SK-N-SH treated with all-trans-retinoic acid at 6 μM for 48 hours (cell line): Measurements from ENCODE around the gene INTS13.
"Not testable (repeated sequence)": the region's sequence is repeated elsewhere in the genome, so short reads cannot be mapped to it uniquely, and the experiment has no call there.

ENCODE experiments used
- ATAC-seq: fragments of 200-7000 bp; cut with Tn5 transposase; 3 replicates; pipeline ENCODE4 v1.9.1; 2020; ENCODE audit warnings: mild to moderate bottlenecking, moderate library complexity
- BACH2 ChIP-seq: fragments of 250-450 bp; sonication (Bioruptor Pico); IDR thresholded peaks from 2 replicates; pipeline ENCODE4 v1.9.0; 2021; ENCODE audit warnings: mild to moderate bottlenecking, borderline replicate concordance
- CSDC2 ChIP-seq: fragments of 250-450 bp; sonication (Bioruptor Pico); IDR thresholded peaks from 2 replicates; pipeline ENCODE4 v1.5.0; 2020; ENCODE audit warnings: mild to moderate bottlenecking, moderate library complexity
- GLIS3 ChIP-seq: fragments of 250-450 bp; sonication (Bioruptor Pico); IDR thresholded peaks from 2 replicates; pipeline ENCODE4 v1.5.0; 2020; ENCODE audit warnings: mild to moderate bottlenecking, moderate library complexity
- ISL1 ChIP-seq: fragments of 250-450 bp; sonication (Bioruptor Pico); IDR thresholded peaks from 2 replicates; pipeline ENCODE4 v2.1.2; 2022; ENCODE audit warnings: mild to moderate bottlenecking, moderate library complexity
- OSR1 ChIP-seq: fragments of 250-450 bp; sonication (Bioruptor Pico); IDR thresholded peaks from 2 replicates; pipeline ENCODE4 v1.8.0; 2022; ENCODE audit warnings: moderate library complexity, mild to moderate bottlenecking, inconsistent platforms
- PPARA ChIP-seq: fragments of 250-450 bp; sonication (Bioruptor Pico); IDR thresholded peaks from 2 replicates; pipeline ENCODE4 v1.5.0; 2020; ENCODE audit warnings: mild to moderate bottlenecking, borderline replicate concordance
- SNAI2 ChIP-seq: fragments of 250-450 bp; sonication (Bioruptor Pico); IDR thresholded peaks from 2 replicates; pipeline ENCODE4 v1.5.0; 2020; ENCODE audit warnings: mild to moderate bottlenecking, moderate library complexity
- TCF4 ChIP-seq: fragments of 250-450 bp; sonication (Bioruptor Pico); IDR thresholded peaks from 2 replicates; pipeline ENCODE4 v1.8.0; 2021; ENCODE audit warnings: mild to moderate bottlenecking, moderate library complexity, borderline replicate concordance
- TOX ChIP-seq: fragments of 250-450 bp; sonication (Bioruptor Pico); IDR thresholded peaks from 2 replicates; pipeline ENCODE4 v1.8.0; 2021; ENCODE audit warnings: mild to moderate bottlenecking, moderate library complexity, borderline replicate concordance
- ZFP3 ChIP-seq: fragments of 250-450 bp; sonication (Bioruptor Pico); IDR thresholded peaks from 2 replicates; pipeline ENCODE4 v1.5.0; 2020; ENCODE audit warnings: mild to moderate bottlenecking, moderate library complexity
- ZFP30 ChIP-seq: fragments of 450-650 bp; formaldehyde crosslinking; IDR thresholded peaks from 2 replicates; pipeline ENCODE4 v1.5.0; 2022; ENCODE audit warnings: mild to moderate bottlenecking, moderate library complexity
- ZNF565 ChIP-seq: fragments of 450-650 bp; formaldehyde crosslinking; conservative IDR thresholded peaks from 2 replicates; pipeline ENCODE4 v1.5.0; 2020; ENCODE audit warnings: low read depth, mild to moderate bottlenecking, moderate library complexity
- ZNF70 ChIP-seq: fragments of 450-650 bp; formaldehyde crosslinking; IDR thresholded peaks from 2 replicates; pipeline ENCODE4 v1.5.0; 2020; ENCODE audit warnings: mild to moderate bottlenecking, moderate library complexity
- ZNF8 ChIP-seq: fragments of 450-650 bp; formaldehyde crosslinking; IDR thresholded peaks from 2 replicates; pipeline ENCODE4 v1.5.0; 2020; ENCODE audit warnings: mild to moderate bottlenecking, moderate library complexity
- TF ChIP-seq, protein P1 (sequence below): fragments of 250-450 bp; sonication (Bioruptor Pico); IDR thresholded peaks from 2 replicates; pipeline ENCODE4 v1.5.0; 2020; ENCODE audit warnings: mild to moderate bottlenecking, moderate library complexity
- TF ChIP-seq, protein P2 (sequence below): fragments of 250-450 bp; sonication (Bioruptor Pico); IDR thresholded peaks from 2 replicates; pipeline ENCODE4 v1.5.1; 2021; ENCODE audit warnings: mild to moderate bottlenecking, moderate library complexity
- TF ChIP-seq, protein P3 (sequence below): fragments of 250-450 bp; sonication (Bioruptor Pico); IDR thresholded peaks from 2 replicates; pipeline ENCODE4 v1.5.1; 2020; ENCODE audit warnings: low read depth, mild to moderate bottlenecking, moderate library complexity
- TF ChIP-seq, protein P4 (sequence below): fragments of 250-450 bp; sonication (Bioruptor Pico); IDR thresholded peaks from 2 replicates; pipeline ENCODE4 v1.8.0; 2020; ENCODE audit warnings: mild to moderate bottlenecking, moderate library complexity, borderline replicate concordance

The INTS13 gene

DNA sequence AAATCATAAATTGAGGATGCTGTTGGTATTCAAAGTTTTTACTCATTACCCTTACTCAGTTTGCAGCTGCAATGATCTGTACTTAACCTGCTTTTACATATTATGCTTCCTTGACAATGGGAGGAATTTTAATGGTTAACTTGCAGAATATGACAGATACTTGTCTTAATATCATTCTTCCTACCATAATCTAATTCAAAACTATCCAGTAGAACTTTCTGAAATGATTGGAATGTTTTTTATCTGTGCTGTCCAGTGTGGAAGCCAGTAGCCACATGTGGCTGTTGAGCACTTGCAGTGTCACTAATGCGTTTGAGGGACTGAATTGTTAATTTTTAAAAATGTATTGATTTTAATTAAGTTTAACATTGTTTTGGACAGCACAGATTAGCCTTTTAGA lies 24.0 kb upstream of the INTS13 start:
- peak; percentile 74 for ATAC-seq
- TF ChIP-seq CSDC2 (CRISPR knock-in tag) (no peak), GLIS3 (CRISPR knock-in tag) (no peak), ZFP3 (CRISPR knock-in tag) (0 out of 2 replicates have a peak, but pooled peaks have one; percentile 14), SNAI2 (CRISPR knock-in tag) (no peak), ISL1 (CRISPR knock-in tag) (peak; percentile 81), PPARA (no peak), ZNF70 (CRISPR knock-in tag) (no peak), TOX (CRISPR knock-in tag) (no peak), BACH2 (CRISPR knock-in tag) (no peak), ZFP30 (no peak)
- TF ChIP-seq, protein P1, sequence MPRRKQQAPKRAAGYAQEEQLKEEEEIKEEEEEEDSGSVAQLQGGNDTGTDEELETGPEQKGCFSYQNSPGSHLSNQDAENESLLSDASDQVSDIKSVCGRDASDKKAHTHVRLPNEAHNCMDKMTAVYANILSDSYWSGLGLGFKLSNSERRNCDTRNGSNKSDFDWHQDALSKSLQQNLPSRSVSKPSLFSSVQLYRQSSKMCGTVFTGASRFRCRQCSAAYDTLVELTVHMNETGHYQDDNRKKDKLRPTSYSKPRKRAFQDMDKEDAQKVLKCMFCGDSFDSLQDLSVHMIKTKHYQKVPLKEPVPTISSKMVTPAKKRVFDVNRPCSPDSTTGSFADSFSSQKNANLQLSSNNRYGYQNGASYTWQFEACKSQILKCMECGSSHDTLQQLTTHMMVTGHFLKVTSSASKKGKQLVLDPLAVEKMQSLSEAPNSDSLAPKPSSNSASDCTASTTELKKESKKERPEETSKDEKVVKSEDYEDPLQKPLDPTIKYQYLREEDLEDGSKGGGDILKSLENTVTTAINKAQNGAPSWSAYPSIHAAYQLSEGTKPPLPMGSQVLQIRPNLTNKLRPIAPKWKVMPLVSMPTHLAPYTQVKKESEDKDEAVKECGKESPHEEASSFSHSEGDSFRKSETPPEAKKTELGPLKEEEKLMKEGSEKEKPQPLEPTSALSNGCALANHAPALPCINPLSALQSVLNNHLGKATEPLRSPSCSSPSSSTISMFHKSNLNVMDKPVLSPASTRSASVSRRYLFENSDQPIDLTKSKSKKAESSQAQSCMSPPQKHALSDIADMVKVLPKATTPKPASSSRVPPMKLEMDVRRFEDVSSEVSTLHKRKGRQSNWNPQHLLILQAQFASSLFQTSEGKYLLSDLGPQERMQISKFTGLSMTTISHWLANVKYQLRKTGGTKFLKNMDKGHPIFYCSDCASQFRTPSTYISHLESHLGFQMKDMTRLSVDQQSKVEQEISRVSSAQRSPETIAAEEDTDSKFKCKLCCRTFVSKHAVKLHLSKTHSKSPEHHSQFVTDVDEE (CRISPR knock-in tag) = 0 out of 2 replicates have a peak, but pooled peaks have one; percentile 46

DNA sequence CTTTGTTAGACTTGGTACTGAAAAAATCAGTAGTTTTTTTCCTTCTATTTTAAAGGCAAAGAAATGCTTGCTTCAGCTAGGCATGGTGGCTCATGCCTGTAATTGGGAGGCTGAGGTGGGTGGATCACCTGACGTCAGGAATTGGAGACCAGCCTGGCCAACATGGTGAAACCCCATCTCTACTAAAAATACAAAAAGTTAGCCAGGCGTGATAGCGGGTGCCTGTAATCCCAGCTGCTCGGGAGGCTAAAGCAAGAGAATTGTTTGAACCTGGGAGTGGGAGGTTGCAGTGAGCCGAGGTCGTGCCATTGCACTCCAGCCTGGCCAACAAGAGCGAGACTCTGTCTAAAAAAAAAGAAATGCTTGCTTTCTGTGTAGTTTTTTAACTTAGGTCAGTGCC lies 23.6 kb upstream of the INTS13 start:
- ATAC-seq = not testable (repeated sequence)

DNA sequence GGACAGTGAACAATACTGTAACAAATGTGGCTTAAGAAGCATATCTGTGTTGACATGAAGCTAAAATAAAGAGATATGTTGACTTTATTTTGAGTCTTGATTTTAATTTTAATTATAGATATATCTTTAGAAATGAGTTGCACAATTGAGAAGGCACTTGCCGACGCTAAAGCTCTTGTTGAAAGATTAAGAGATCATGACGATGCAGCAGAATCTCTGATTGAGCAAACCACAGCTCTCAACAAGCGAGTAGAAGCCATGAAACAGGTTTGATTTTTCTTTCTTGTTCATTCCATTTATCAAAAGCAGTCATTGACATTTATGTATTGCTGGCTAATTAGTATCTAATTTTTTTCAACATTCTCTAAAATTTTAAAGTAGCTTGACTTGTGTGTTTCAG lies 16.2 kb upstream of the INTS13 start:
- ATAC-seq = no peak
- TF ChIP-seq ISL1 (CRISPR knock-in tag) (no peak), TCF4 (CRISPR knock-in tag) (no peak), PPARA (no peak), ZNF8 (CRISPR knock-in tag) (no peak), SNAI2 (CRISPR knock-in tag) (no peak), ZNF565 (no peak), BACH2 (CRISPR knock-in tag) (no peak), ZNF70 (CRISPR knock-in tag) (no peak), TOX (CRISPR knock-in tag) (no peak)
- TF ChIP-seq, protein P2, sequence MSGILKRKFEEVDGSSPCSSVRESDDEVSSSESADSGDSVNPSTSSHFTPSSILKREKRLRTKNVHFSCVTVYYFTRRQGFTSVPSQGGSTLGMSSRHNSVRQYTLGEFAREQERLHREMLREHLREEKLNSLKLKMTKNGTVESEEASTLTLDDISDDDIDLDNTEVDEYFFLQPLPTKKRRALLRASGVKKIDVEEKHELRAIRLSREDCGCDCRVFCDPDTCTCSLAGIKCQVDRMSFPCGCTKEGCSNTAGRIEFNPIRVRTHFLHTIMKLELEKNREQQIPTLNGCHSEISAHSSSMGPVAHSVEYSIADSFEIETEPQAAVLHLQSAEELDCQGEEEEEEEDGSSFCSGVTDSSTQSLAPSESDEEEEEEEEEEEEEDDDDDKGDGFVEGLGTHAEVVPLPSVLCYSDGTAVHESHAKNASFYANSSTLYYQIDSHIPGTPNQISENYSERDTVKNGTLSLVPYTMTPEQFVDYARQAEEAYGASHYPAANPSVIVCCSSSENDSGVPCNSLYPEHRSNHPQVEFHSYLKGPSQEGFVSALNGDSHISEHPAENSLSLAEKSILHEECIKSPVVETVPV (CRISPR knock-in tag) = no peak

DNA sequence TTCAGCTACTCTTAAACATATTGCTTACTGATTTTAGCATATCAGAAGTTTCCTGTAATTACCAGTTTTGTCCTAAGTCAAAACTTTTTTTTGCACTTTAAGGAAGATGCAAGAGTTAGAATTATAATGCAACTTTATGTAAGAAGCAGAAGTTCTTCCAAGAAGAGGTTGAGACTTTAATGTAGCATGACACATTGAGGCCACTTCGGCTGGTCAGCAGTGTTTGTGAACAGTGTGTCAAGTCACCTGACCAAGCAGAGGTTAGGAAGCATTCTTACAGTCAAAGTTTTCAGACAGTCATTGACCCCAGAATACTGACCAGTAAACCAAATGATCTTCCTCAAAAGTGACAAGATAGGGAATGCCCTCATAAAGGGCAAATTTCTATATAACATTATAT lies 15.7 kb upstream of the INTS13 start:
- no peak for ATAC-seq
- TF ChIP-seq GLIS3 (CRISPR knock-in tag) = no peak
- TF ChIP-seq CSDC2 (CRISPR knock-in tag) = no peak
- no peak for TF ChIP-seq BACH2 (CRISPR knock-in tag)
- TF ChIP-seq, protein P1 (CRISPR knock-in tag) = no peak
- TF ChIP-seq, protein P3, sequence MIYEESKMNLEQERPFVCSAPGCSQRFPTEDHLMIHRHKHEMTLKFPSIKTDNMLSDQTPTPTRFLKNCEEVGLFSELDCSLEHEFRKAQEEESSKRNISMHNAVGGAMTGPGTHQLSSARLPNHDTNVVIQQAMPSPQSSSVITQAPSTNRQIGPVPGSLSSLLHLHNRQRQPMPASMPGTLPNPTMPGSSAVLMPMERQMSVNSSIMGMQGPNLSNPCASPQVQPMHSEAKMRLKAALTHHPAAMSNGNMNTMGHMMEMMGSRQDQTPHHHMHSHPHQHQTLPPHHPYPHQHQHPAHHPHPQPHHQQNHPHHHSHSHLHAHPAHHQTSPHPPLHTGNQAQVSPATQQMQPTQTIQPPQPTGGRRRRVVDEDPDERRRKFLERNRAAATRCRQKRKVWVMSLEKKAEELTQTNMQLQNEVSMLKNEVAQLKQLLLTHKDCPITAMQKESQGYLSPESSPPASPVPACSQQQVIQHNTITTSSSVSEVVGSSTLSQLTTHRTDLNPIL = no peak
- TF ChIP-seq, protein P4, sequence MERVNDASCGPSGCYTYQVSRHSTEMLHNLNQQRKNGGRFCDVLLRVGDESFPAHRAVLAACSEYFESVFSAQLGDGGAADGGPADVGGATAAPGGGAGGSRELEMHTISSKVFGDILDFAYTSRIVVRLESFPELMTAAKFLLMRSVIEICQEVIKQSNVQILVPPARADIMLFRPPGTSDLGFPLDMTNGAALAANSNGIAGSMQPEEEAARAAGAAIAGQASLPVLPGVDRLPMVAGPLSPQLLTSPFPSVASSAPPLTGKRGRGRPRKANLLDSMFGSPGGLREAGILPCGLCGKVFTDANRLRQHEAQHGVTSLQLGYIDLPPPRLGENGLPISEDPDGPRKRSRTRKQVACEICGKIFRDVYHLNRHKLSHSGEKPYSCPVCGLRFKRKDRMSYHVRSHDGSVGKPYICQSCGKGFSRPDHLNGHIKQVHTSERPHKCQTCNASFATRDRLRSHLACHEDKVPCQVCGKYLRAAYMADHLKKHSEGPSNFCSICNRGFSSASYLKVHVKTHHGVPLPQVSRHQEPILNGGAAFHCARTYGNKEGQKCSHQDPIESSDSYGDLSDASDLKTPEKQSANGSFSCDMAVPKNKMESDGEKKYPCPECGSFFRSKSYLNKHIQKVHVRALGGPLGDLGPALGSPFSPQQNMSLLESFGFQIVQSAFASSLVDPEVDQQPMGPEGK (CRISPR knock-in tag) = no peak
- TF ChIP-seq OSR1 (CRISPR knock-in tag) = no peak
- TF ChIP-seq ISL1 (CRISPR knock-in tag) = no peak
- TF ChIP-seq SNAI2 (CRISPR knock-in tag) = no peak
- no peak for TF ChIP-seq PPARA
